Small intestine (tissue), 7 donors: ENCODE measurements around the gene PRSS21. TPM values are rescaled to one million over a fixed set of nuclear protein-coding genes. Genes with fewer than 3 reads are reported as not detected.

ENCODE experiments used
- DNase-seq, 2 donors: peaks; one replicate each; pipeline versions ENCODE4 v3.0.0 to v3.0.0-alpha.2; 2013
- FAIRE-seq: peaks from 2 replicates; lab custom pipeline; 2012; peaks lifted over from hg19 to GRCh38; lab: Jason Lieb, UNC
- H3K27ac ChIP-seq, 3 donors: one replicate each; pipeline ENCODE4 v1.5.1; 2013; ENCODE audit warnings: low read length in 2 of 3, mild to moderate bottlenecking in 2 of 3, control low read depth in 1 of 3, inconsistent platforms in 1 of 3, low read depth in 1 of 3, moderate library complexity in 1 of 3
- H3K27me3 ChIP-seq, 3 donors: one replicate each; pipeline ENCODE4 v1.6.1; 2013; ENCODE audit warnings: low read length in 3 of 3, inconsistent platforms in 1 of 3; ENCODE audit not compliant: control insufficient read depth in 3 of 3, insufficient read depth in 3 of 3
- H3K36me3 ChIP-seq, 3 donors: one replicate each; pipeline ENCODE4 v1.6.1; 2013; ENCODE audit warnings: low read length in 3 of 3, inconsistent platforms in 1 of 3, low read depth in 1 of 3, mild to moderate bottlenecking in 1 of 3, moderate library complexity in 1 of 3; ENCODE audit not compliant: control insufficient read depth in 3 of 3, insufficient read depth in 2 of 3
- H3K4me1 ChIP-seq, 3 donors: one replicate each; pipeline ENCODE4 v1.6.1; 2013; ENCODE audit warnings: low read length in 2 of 3, inconsistent platforms in 1 of 3, low read depth in 1 of 3, mild to moderate bottlenecking in 1 of 3, moderate library complexity in 1 of 3; ENCODE audit not compliant: control insufficient read depth in 3 of 3, insufficient read depth in 2 of 3
- H3K4me3 ChIP-seq, 3 donors: one replicate each; pipeline ENCODE4 v1.5.1; 2013; ENCODE audit warnings: low read length in 3 of 3, control low read depth in 1 of 3, inconsistent platforms in 1 of 3, low read depth in 1 of 3, mild to moderate bottlenecking in 1 of 3, moderate library complexity in 1 of 3
- H3K9me3 ChIP-seq, 2 donors: one replicate each; pipeline ENCODE4 v1.6.1; 2013; ENCODE audit warnings: low read depth in 1 of 2, low read length in 1 of 2; ENCODE audit not compliant: control insufficient read depth in 2 of 2, insufficient read depth in 1 of 2
- WGBS, 3 donors: extraction: QIAGEN DNeasy Blood & Tissue Kit; methylation state at CpG; one replicate each; pipeline ENCODE4 v1.1.7; 2013; 5-methylcytosine and 5-hydroxymethylcytosine counted together
- polyA plus RNA-seq, 4 donors: library from polyadenylated mRNA; stranded (reverse) in 3 of 4; unstranded in 1 of 4; fragments of 200-250 nt in 3 of 4; fragments of 120-200 nt in 1 of 4; gene quantifications; one replicate each; pipeline versions ENCODE4 v1.2.1 to v1.2.3, GENCODE V29; 2013
- donor health status: healthy with polysubstance abuse.
- donor health status: control.
- donor health status: control.
- donor health status: Bipolar disorder and iron deficiency.
- donor health status: healthy.

PRSS21 gene
- polyA plus RNA-seq, 4 donors = 0.15 to 0.19 TPM; not detected in 2

DNA sequence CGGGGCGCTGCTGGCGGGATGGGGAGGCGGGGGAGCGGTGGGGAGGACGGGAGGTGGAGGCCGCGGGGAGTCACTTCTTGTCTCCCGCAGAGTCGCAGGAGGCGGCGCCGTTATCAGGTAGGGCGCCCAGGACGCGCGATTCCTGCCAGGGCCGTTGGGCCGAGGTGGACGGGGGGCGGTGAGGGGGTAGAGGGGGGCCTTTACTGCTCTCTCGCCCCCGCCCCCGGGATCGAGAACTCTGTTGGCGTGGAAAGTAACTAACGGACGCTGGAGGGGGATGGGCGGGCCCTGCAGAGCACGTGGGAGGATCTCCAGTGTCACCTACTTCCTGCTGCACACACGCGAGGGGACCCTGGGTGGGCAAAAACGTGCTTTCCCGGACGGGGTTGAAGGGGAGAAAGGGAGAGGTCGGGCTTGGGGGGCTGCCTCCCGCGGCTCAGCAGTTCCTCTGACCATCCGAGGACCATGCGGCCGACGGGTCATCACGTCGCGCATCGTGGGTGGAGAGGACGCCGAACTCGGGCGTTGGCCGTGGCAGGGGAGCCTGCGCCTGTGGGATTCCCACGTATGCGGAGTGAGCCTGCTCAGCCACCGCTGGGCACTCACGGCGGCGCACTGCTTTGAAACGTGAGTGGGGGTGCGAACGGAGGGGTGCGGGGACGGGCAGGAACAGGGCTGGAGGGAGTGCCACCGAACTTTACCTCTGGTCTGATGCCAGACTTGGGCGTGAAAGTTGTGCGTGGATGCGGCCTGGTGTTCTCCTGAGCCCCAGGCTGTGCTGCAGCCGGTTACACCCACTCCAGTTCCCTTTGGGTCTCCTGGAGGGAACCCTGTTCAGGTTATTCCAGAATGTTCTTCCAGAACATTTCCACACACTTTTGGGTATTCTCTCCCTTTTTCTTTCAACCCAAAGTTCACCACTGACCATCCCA, 569 bp downstream of the PRSS21 start:
- Histone ChIP-seq H3K4me1 (peaks cover 0 to 7% (median 0%) of the 10 kb centered on the region in 3 donors), H3K36me3 (no peaks in the 10 kb centered on the region), H3K4me3 (no peak overlapping the region), H3K27me3 (peaks cover 0 to 9% (median 0%) of the 10 kb centered on the region in 3 donors), H3K9me3 (no peaks in the 10 kb centered on the region), H3K27ac (no peak overlapping the region)
- no peak for DNase-seq
- WGBS, 3 donors = 74 to 79% (median 77%) methylated on average over 53 to 68 of the region's 68 CpGs
- FAIRE-seq = no peak

DNA sequence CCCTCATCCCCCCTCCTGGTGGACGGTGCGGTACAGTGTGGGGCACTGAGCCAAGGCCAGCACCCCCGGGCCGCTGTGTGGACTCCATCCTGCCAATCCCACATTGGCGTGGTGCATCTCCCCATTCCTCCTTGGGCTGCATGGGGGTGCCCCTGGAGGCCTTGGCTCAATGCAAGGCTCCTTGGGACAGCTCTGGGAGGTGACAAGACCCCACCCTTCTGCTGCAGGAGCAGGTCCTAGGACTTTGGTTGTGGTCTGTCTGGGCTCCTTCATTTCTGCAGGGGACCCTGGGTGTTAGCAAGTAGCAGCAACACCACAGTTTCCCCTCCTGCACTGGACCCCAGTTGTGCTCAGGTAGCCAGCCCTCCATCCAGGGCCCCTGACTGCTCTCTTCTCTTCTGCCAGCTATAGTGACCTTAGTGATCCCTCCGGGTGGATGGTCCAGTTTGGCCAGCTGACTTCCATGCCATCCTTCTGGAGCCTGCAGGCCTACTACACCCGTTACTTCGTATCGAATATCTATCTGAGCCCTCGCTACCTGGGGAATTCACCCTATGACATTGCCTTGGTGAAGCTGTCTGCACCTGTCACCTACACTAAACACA, 1.3 kb downstream of the PRSS21 start:
- H3K9me3 ChIP-seq = no peaks in the 10 kb centered on the region
- H3K36me3 ChIP-seq = no peaks in the 10 kb centered on the region
- FAIRE-seq = no peak
- no peak overlapping the region for H3K27ac ChIP-seq
- no peak for DNase-seq
- no peak overlapping the region for H3K4me3 ChIP-seq
- H3K4me1 ChIP-seq = peaks cover 0 to 7% (median 0%) of the 10 kb centered on the region in 3 donors
- WGBS, 3 donors = 81 to 87% (median 84%) methylated on average over 10 of the region's 10 CpGs
- peaks cover 0 to 9% (median 0%) of the 10 kb centered on the region in 3 donors for H3K27me3 ChIP-seq

DNA sequence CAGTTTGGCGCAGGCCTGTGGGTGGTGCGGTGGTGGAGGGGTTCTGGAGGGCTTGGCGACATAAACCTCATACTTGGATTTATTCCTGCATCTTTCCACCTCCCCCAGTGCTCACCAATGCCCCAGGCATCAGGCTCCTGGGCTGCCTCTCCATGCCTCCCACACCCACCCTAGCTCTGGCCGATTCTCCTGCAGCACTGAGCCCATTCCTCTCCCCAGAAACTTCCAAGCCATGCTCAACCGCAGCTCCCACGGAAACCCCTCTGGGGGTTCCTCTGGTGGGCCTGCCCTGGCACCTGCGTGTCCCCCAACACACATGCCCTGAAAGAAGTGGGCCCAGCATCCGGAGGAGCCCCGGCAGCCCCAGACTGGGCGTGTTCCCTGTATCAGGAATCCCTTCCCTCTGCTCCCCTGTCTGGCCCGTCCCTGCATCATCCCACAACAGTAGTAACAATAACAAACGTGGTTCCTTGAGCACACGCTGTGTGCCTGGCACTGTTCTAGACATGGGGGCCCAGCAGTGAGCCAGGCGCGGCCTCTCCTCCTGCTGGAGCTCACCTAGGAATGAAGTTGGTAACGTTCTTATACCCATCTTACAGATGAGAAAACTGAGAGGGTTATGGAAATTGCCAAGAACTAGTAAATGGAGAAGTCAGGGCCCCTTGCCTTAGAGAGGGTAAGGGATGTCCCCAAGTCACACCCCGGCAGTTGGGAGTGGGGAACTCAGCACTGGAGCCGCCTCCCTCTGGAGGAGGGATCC, 2.3 kb downstream of the PRSS21 start:
- Histone ChIP-seq H3K36me3 (no peaks in the 10 kb centered on the region), H3K27me3 (peaks cover 0 to 9% (median 0%) of the 10 kb centered on the region in 3 donors), H3K9me3 (no peaks in the 10 kb centered on the region), H3K27ac (no peak overlapping the region), H3K4me1 (peaks cover 0 to 7% (median 0%) of the 10 kb centered on the region in 3 donors), H3K4me3 (no peak overlapping the region)
- no peak for DNase-seq
- WGBS, 3 donors = 86 to 91% (median 91%) methylated on average over 17 to 18 of the region's 18 CpGs
- FAIRE-seq = no peak

DNA sequence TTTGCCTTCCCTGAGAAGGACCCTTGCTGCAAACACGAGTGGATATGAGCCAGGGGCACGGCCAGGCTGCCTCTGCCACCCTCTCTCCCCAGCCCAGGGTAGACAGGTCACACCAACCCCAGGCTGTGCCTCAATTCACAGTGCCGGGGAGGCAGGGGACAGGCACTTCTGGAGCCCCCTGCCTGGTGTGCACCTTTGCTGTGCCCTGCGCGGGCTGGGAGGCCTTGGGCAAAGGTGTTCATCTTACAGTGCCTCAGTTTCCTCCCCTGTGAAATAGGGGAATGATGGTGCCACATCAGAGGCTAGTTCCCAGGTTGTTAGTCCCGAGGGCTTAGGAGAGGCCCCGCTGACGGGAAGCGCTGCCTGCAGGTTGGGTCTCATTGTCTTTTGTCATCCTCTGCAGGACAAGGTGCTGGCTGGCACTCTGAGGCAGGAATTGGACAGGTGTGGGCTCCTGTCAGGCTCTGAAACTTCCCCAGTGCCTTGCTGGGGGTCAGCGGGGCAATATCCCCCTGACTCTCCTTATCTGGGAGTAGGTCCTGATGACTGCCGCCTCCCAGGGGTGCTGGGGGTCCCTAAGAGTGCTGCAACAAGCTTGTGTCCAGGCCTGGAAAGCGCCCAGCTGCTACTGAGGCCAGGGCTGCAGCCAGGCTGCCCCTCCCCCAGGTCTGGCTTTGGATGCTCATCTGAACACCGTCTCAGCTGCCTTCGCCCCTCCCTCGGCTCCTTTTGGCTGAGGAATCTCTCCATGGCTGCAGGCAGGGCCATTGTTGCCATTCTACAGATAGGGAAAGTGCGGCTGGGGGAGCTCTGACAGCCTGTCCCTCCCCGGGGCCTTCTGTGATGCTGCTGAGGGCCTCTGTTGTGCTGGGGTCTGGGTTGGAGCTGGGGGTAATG, 3.1 kb downstream of the PRSS21 start:
- Histone ChIP-seq H3K27me3 (peaks cover 0 to 9% (median 0%) of the 10 kb centered on the region in 3 donors), H3K4me1 (peaks cover 0 to 6% (median 0%) of the 10 kb centered on the region in 3 donors), H3K4me3 (no peak overlapping the region), H3K36me3 (no peaks in the 10 kb centered on the region), H3K27ac (no peak overlapping the region), H3K9me3 (no peaks in the 10 kb centered on the region)
- FAIRE-seq = no peak
- no peak for DNase-seq
- 74 to 78% (median 75%) methylated on average over 17 of the region's 17 CpGs for WGBS, 3 donors

DNA sequence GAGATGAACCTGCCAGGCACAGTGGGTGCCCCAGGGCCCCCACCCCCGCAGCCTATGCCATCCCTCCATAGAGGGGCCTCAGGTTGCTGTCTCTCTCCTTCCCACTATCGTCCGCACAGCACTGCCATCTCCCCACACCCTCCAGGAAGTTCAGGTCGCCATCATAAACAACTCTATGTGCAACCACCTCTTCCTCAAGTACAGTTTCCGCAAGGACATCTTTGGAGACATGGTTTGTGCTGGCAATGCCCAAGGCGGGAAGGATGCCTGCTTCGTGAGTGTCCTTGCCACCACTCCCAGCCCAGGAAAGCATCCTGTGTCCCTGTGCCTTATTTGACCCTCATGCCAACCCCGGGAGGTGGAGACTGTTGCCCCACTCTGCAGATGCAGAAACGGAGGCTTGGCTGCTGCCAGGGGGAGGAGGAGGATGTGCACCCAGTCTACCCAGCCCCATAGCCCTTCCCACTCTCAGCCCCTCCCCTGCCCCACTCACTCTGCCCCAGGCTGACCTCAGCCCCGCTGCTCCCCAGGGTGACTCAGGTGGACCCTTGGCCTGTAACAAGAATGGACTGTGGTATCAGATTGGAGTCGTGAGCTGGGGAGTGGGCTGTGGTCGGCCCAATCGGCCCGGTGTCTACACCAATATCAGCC, 3.9 kb downstream of the PRSS21 start:
- Histone ChIP-seq H3K36me3 (no peaks in the 10 kb centered on the region), H3K27ac (no peak overlapping the region), H3K4me1 (no peaks in the 10 kb centered on the region), H3K4me3 (no peak overlapping the region), H3K27me3 (peaks cover 0 to 4% (median 0%) of the 10 kb centered on the region in 3 donors), H3K9me3 (no peaks in the 10 kb centered on the region)
- DNase-seq = no peak
- 69 to 76% (median 75%) methylated on average over 13 to 14 of the region's 14 CpGs for WGBS, 3 donors
- no peak for FAIRE-seq

DNA sequence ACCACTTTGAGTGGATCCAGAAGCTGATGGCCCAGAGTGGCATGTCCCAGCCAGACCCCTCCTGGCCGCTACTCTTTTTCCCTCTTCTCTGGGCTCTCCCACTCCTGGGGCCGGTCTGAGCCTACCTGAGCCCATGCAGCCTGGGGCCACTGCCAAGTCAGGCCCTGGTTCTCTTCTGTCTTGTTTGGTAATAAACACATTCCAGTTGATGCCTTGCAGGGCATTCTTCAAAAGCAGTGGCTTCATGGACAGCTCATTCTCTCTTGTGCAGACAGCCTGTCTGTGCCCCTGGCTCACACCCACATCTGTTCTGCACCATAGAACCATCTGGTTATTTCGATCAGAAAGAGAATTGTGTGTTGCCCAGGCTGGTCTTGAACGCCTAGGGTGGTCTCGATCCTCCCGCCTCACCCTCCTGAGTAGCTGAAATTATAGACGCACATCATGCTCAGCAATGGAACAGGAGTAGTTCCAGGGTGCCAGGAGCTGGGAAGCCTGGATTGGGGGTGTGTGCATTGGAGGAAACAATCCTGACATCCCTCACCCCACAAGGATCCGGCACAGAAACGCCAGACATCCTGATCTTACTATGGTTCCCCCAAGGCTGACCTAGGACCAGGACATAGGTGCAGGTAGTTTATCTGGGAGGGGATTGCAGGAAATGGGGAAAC, 4.6 kb downstream of the PRSS21 start:
- Histone ChIP-seq H3K4me1 (no peaks in the 10 kb centered on the region), H3K36me3 (no peaks in the 10 kb centered on the region), H3K9me3 (no peaks in the 10 kb centered on the region), H3K4me3 (no peak overlapping the region), H3K27ac (no peak overlapping the region), H3K27me3 (peaks cover 0 to 4% (median 0%) of the 10 kb centered on the region in 3 donors)
- DNase-seq = no peak
- no peak for FAIRE-seq
- WGBS, 3 donors = 79 to 80% (median 79%) methylated on average over 9 of the region's 9 CpGs

DNA sequence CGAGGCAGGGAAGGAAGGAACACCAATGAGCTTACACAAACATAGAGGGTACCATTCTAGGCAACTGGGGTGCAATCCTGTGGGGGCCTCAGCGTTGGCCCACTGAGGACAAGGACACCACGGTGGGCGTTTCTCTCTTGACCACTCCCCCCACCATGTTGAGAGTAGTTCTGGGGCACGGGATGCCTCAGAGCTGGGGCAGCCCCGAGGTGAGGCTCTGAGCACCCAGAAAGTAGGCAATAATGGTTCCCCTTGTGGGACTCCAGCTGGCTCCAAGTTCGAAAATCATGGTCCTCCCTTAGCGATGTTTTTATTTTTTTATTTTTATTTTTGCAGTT, 5.1 kb downstream of the PRSS21 start:
- Histone ChIP-seq H3K27me3 (peaks cover 0 to 4% (median 0%) of the 10 kb centered on the region in 3 donors), H3K36me3 (no peaks in the 10 kb centered on the region), H3K4me3 (no peak overlapping the region), H3K9me3 (no peaks in the 10 kb centered on the region), H3K27ac (no peak overlapping the region), H3K4me1 (no peaks in the 10 kb centered on the region)
- DNase-seq = no peak
- FAIRE-seq = no peak
- WGBS, 3 donors = 66 to 75% (median 71%) methylated on average over 8 of the region's 8 CpGs
